ENCODE data around the gene RPL10A. TPM values are rescaled to one million over a fixed set of nuclear protein-coding genes. Genes with fewer than 3 reads are reported as not detected.

The RPL10A gene
- total and polyA plus RNA-seq, 2 of the 13 experiments (the other 11 are each of a cell fraction or from before 2014, with no cell fraction given) = 1,854 to 2,726 TPM

DNA sequence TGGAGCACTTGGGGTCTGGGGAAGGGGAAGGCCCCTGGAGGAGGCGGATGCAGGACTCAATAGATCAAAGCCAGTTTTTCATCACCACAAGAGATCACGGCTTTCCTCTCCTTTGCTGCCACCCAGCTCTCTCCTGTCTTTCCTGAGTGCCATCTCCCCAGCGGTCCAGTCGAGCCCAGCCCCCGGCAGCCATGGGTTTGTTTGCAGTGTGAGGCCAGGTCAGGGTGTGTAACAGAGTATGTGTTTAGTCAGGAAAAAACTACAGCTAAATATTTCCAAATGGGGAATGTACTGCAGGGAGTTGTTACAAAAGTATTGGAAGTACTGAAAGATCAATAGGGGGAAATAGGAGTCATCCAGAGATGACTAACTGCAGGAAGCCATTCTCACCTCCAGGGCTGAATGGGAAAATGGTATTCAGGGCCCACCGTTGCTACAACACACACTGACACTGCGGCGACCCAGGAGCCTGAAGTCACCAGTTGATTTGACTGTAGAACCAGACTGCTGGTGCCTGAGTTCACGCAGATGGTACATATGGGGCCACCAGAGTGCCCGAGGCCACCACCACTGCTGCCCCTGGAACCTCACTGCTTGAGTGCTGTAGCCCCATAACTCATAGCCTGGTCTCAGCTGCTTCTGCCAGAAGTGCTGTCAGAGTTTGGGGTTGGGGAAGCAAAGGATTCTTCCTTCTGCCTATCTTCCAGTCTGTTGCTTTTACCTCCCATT is 39.6 kb upstream of the RPL10A start (continued):
- TF ChIP-seq, protein P1, sequence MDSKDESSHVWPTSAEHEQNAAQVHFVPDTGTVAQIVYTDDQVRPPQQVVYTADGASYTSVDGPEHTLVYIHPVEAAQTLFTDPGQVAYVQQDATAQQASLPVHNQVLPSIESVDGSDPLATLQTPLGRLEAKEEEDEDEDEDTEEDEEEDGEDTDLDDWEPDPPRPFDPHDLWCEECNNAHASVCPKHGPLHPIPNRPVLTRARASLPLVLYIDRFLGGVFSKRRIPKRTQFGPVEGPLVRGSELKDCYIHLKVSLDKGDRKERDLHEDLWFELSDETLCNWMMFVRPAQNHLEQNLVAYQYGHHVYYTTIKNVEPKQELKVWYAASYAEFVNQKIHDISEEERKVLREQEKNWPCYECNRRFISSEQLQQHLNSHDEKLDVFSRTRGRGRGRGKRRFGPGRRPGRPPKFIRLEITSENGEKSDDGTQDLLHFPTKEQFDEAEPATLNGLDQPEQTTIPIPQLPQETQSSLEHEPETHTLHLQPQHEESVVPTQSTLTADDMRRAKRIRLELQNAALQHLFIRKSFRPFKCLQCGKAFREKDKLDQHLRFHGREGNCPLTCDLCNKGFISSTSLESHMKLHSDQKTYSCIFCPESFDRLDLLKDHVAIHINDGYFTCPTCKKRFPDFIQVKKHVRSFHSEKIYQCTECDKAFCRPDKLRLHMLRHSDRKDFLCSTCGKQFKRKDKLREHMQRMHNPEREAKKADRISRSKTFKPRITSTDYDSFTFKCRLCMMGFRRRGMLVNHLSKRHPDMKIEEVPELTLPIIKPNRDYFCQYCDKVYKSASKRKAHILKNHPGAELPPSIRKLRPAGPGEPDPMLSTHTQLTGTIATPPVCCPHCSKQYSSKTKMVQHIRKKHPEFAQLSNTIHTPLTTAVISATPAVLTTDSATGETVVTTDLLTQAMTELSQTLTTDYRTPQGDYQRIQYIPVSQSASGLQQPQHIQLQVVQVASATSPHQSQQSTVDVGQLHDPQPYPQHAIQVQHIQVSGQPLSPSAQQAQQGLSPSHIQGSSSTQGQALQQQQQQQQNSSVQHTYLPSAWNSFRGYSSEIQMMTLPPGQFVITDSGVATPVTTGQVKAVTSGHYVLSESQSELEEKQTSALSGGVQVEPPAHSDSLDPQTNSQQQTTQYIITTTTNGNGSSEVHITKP (CRISPR knock-in tag; IDR thresholded peaks at IDR 0.05; ENCODE audit: low read depth) = no peak
- TF ChIP-seq ZNF333 (CRISPR knock-in tag; IDR thresholded peaks at IDR 0.05; ENCODE audit: borderline replicate concordance) (no peak), LCORL (IDR thresholded peaks at IDR 0.05) (no peak), LCORL (CRISPR knock-in tag; IDR thresholded peaks at IDR 0.05) (peak; percentile 95), ZNF496 (CRISPR knock-in tag; IDR thresholded peaks at IDR 0.05; ENCODE audit: insufficient replicate concordance) (no peak), ZNF282 (IDR thresholded peaks at IDR 0.05; ENCODE audit: partially characterized antibody) (no peak), ZNF343 (CRISPR knock-in tag; IDR thresholded peaks at IDR 0.05) (no peak), ZNF326 (CRISPR knock-in tag; IDR thresholded peaks at IDR 0.05; ENCODE audit: borderline replicate concordance) (no peak), CBX5 (CRISPR knock-in tag; IDR thresholded peaks at IDR 0.05; ENCODE audit: borderline replicate concordance) (peak; percentile 50; the same call in 1 of the 2 replicates), PCBP1 (IDR thresholded peaks at IDR 0.05; ENCODE audit: borderline replicate concordance, low read depth, low read length) (no peak), ZNF451 (CRISPR knock-in tag; IDR thresholded peaks at IDR 0.05) (no peak), ATAD3A (CRISPR knock-in tag; IDR thresholded peaks at IDR 0.05) (no peak), NFRKB (IDR thresholded peaks at IDR 0.05) (no peak), ZNF841 (CRISPR knock-in tag; IDR thresholded peaks at IDR 0.05; ENCODE audit: borderline replicate concordance) (0 out of 2 replicates have a peak, but pooled peaks have one; percentile 30), ZNF564 (CRISPR knock-in tag; IDR thresholded peaks at IDR 0.05) (no peak), ZKSCAN1 (IDR thresholded peaks at IDR 0.05; ENCODE audit: low read length) (no peak), SAFB2 (CRISPR knock-in tag; IDR thresholded peaks at IDR 0.05; ENCODE audit: borderline replicate concordance, low read depth) (no peak), FOSL1 (CRISPR knock-in tag; IDR thresholded peaks at IDR 0.05; ENCODE audit: borderline replicate concordance) (no peak)
- TF ChIP-seq, protein P2, sequence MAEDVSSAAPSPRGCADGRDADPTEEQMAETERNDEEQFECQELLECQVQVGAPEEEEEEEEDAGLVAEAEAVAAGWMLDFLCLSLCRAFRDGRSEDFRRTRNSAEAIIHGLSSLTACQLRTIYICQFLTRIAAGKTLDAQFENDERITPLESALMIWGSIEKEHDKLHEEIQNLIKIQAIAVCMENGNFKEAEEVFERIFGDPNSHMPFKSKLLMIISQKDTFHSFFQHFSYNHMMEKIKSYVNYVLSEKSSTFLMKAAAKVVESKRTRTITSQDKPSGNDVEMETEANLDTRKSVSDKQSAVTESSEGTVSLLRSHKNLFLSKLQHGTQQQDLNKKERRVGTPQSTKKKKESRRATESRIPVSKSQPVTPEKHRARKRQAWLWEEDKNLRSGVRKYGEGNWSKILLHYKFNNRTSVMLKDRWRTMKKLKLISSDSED (CRISPR knock-in tag; IDR thresholded peaks at IDR 0.05) = no peak
- TF ChIP-seq, protein P3, sequence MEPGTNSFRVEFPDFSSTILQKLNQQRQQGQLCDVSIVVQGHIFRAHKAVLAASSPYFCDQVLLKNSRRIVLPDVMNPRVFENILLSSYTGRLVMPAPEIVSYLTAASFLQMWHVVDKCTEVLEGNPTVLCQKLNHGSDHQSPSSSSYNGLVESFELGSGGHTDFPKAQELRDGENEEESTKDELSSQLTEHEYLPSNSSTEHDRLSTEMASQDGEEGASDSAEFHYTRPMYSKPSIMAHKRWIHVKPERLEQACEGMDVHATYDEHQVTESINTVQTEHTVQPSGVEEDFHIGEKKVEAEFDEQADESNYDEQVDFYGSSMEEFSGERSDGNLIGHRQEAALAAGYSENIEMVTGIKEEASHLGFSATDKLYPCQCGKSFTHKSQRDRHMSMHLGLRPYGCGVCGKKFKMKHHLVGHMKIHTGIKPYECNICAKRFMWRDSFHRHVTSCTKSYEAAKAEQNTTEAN (CRISPR knock-in tag; conservative IDR thresholded peaks at IDR 0.05) = peak; percentile 83
- TF ChIP-seq, protein P4, sequence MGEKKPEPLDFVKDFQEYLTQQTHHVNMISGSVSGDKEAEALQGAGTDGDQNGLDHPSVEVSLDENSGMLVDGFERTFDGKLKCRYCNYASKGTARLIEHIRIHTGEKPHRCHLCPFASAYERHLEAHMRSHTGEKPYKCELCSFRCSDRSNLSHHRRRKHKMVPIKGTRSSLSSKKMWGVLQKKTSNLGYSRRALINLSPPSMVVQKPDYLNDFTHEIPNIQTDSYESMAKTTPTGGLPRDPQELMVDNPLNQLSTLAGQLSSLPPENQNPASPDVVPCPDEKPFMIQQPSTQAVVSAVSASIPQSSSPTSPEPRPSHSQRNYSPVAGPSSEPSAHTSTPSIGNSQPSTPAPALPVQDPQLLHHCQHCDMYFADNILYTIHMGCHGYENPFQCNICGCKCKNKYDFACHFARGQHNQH (CRISPR knock-in tag; IDR thresholded peaks at IDR 0.05) = peak; percentile 82
- TF ChIP-seq, protein P5, sequence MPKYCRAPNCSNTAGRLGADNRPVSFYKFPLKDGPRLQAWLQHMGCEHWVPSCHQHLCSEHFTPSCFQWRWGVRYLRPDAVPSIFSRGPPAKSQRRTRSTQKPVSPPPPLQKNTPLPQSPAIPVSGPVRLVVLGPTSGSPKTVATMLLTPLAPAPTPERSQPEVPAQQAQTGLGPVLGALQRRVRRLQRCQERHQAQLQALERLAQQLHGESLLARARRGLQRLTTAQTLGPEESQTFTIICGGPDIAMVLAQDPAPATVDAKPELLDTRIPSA (CRISPR knock-in tag; IDR thresholded peaks at IDR 0.05; ENCODE audit: borderline replicate concordance) = no peak
